ENCODE data around the gene PCNX3. TPM values are rescaled to one million over a fixed set of nuclear protein-coding genes. Genes with fewer than 3 reads are reported as not detected.

The PCNX3 gene
- total and polyA plus RNA-seq, 2 of the 13 experiments (the other 11 are each of a cell fraction or from before 2014, with no cell fraction given): 16.2 to 23.0 TPM

GRCh38 chr11:65672180-65672860, 56.7 kb downstream of the PCNX3 start:
- Histone ChIP-seq H3K9me3 (ENCODE audit: low read length) (no peaks in the 10 kb centered on the region), H3K9ac (ENCODE audit: insufficient read depth, low read depth, low read length) (no peak overlapping the region), H3K4me2 (ENCODE audit: low read depth, low read length) (no peak overlapping the region), H3K27me3 (ENCODE audit: control insufficient read depth in 1 of 2, insufficient read depth in 2 of 2, low read length in 2 of 2) (no peaks in the 10 kb centered on the region), H4K20me1 (ENCODE audit: insufficient read depth, low read length) (no peaks in the 10 kb centered on the region), H2AFZ (ENCODE audit: low read length) (no peak overlapping the region), H3K79me2 (ENCODE audit: insufficient read depth, low read length) (no peaks in the 10 kb centered on the region), H3K4me1 (ENCODE audit: insufficient read depth, low read length) (no peaks in the 10 kb centered on the region), H3K4me3 (replicated peaks in 1 of 3; ENCODE audit: insufficient read depth in 1 of 3, low read depth in 2 of 3, low read length in 3 of 3) (no peak overlapping the region), H3K27ac (ENCODE audit: extremely low read length, insufficient read depth, low read length) (no peak overlapping the region), H3K36me3 (replicated peaks in 1 of 2; ENCODE audit: control insufficient read depth in 1 of 2, insufficient read depth in 2 of 2, low read length in 2 of 2) (no peaks in the 10 kb centered on the region)
- intact Hi-C loops (cut with micrococcal nuclease; ENCODE audit: unreplicated experiment): no loop called here
- in situ Hi-C loops (cut with HindIII; ENCODE audit: extremely low pct_ligation_motif_present, low pct_unique_long_range_greater_than_20kb): no loop called here
- no TSS peak for BruUV-seq (replicated peaks)
- CTCF ChIA-PET (ENCODE audit: low intra/inter-chr PET ratio, low total read pairs): no interaction called here
- no peak for DNase-seq (ENCODE audit: low spot score)
- no peak for FAIRE-seq
- POLR2A ChIA-PET: interaction anchor here (1.5 kb wide), 1 partner anchor 9 kb away, joined by 5 read pairs; the partner anchor contains the start of gene RELA
- ATAC-seq: no peak
- TF ChIP-seq TCF12 (IDR thresholded peaks at IDR 0.05) (no peak), TCF12 (CRISPR knock-in tag; IDR thresholded peaks at IDR 0.05) (no peak), ZNF749 (CRISPR knock-in tag; IDR thresholded peaks at IDR 0.05; ENCODE audit: borderline replicate concordance) (no peak), ZNF20 (CRISPR knock-in tag; IDR thresholded peaks at IDR 0.05) (no peak), SRF (IDR thresholded peaks at IDR 0.05; ENCODE audit: low read depth, low read length) (no peak), TCF7L2 (IDR thresholded peaks at IDR 0.05; ENCODE audit: low read depth, low read length) (no peak), ZBTB38 (CRISPR knock-in tag; IDR thresholded peaks at IDR 0.05) (no peak), NBN (conservative IDR thresholded peaks at IDR 0.05) (no peak)

DNA sequence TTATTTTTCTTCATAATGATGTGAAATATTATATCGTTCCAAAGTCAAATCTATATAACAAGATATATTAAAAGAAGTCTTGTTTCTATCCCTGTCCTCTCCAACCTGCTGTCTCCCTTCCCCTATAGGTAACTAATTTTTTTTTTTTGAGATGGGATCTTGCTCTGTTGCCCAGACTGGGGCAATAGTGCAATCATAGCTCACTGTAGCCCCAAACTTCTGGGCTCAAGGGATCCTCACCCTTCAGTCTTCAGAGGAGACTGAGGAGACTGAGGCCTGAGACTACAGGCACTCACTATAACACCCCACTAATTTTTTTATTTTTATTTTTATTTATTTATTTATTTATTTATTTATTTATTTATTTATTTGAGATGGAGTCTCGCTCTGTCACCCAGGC, 57.4 kb downstream of the PCNX3 start:
- DNase-seq (ENCODE audit: low spot score): no peak
- Histone ChIP-seq H3K27me3 (ENCODE audit: control insufficient read depth in 1 of 2, insufficient read depth in 2 of 2, low read length in 2 of 2) (no peaks in the 10 kb centered on the region), H3K27ac (ENCODE audit: extremely low read length, insufficient read depth, low read length) (no peak overlapping the region), H3K4me3 (replicated peaks in 1 of 3; ENCODE audit: insufficient read depth in 1 of 3, low read depth in 2 of 3, low read length in 3 of 3) (no peak overlapping the region), H3K36me3 (replicated peaks in 1 of 2; ENCODE audit: control insufficient read depth in 1 of 2, insufficient read depth in 2 of 2, low read length in 2 of 2) (no peaks in the 10 kb centered on the region), H2AFZ (ENCODE audit: low read length) (no peak overlapping the region), H3K4me2 (ENCODE audit: low read depth, low read length) (no peak overlapping the region), H4K20me1 (ENCODE audit: insufficient read depth, low read length) (no peaks in the 10 kb centered on the region), H3K4me1 (ENCODE audit: insufficient read depth, low read length) (no peaks in the 10 kb centered on the region), H3K79me2 (ENCODE audit: insufficient read depth, low read length) (no peaks in the 10 kb centered on the region), H3K9ac (ENCODE audit: insufficient read depth, low read depth, low read length) (no peak overlapping the region), H3K9me3 (ENCODE audit: low read length) (no peaks in the 10 kb centered on the region)
- intact Hi-C loops (cut with micrococcal nuclease; ENCODE audit: unreplicated experiment): no loop called here
- FAIRE-seq: no peak
- CTCF ChIA-PET (ENCODE audit: low intra/inter-chr PET ratio, low total read pairs): no interaction called here
- BruUV-seq (replicated peaks): no TSS peak
- WGBS (ENCODE audit: low lambda C conversion rate): 68% methylated on average over 2 of the region's 2 CpGs
- no peak for ATAC-seq
- in situ Hi-C loops (cut with HindIII; ENCODE audit: extremely low pct_ligation_motif_present, low pct_unique_long_range_greater_than_20kb): no loop called here
- POLR2A ChIA-PET: interaction anchor here (1.5 kb wide), 1 partner anchor 10 kb away, joined by 5 read pairs; the partner anchor contains the start of gene RELA
- no peak for TF ChIP-seq CHD2 (IDR thresholded peaks at IDR 0.05; ENCODE audit: low read depth, low read length)
- no peak for TF ChIP-seq TFDP2 (CRISPR knock-in tag; IDR thresholded peaks at IDR 0.05)
- no peak for TF ChIP-seq FOXO1 (CRISPR knock-in tag; IDR thresholded peaks at IDR 0.05)
- TF ChIP-seq SALL1 (CRISPR knock-in tag; IDR thresholded peaks at IDR 0.05): no peak
- TF ChIP-seq KLF6 (CRISPR knock-in tag; IDR thresholded peaks at IDR 0.05): no peak
- TF ChIP-seq NFE2 (CRISPR knock-in tag; IDR thresholded peaks at IDR 0.05): no peak
- no peak for TF ChIP-seq ZBTB42 (CRISPR knock-in tag; IDR thresholded peaks at IDR 0.05)
- no peak for TF ChIP-seq U2AF2 (IDR thresholded peaks at IDR 0.05; ENCODE audit: low read depth, low read length)
- no peak for TF ChIP-seq TIGD3 (CRISPR knock-in tag; IDR thresholded peaks at IDR 0.05; ENCODE audit: borderline replicate concordance)
- TF ChIP-seq ZNF230 (CRISPR knock-in tag; IDR thresholded peaks at IDR 0.05): no peak
- TF ChIP-seq LCORL (IDR thresholded peaks at IDR 0.05): no peak
- no peak for TF ChIP-seq LCORL (CRISPR knock-in tag; IDR thresholded peaks at IDR 0.05)
